GM19240 (cell line): Measurements from ENCODE around the gene C20orf173.
A peak's percentile ranks its signal among the peaks of the same experiment; 100 is the strongest.
"Not testable (repeated sequence)": the region's sequence is repeated elsewhere in the genome, so short reads cannot be mapped to it uniquely, and the experiment has no call there.

Experiments used
- DNase-seq: peaks from one replicate; pipeline ENCODE4 v3.0.0; 2011; ENCODE audit warnings: low spot score; ENCODE audit not compliant: insufficient read length

C20orf173 gene

DNA sequence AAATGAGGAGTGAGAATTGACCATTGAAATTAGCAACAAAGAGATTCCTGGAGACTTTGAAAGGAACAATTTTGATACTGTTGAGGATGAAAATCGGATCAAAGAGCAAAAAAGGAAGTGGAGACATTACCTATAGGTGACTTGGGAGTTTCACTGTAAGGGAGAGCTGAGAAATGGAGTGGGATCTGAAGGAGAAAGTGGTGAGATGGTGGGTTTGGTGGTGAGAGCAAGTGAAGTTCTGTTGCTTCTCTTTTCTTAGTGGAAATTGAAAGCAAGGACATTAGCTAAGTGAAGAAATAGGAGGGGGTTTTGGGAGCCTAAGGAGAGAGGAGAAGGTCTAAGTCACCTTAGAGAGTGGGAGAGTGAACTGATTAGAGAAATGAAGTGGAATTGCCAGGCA lies 16.7 kb upstream of the C20orf173 start:
- DNase-seq = no peak

DNA sequence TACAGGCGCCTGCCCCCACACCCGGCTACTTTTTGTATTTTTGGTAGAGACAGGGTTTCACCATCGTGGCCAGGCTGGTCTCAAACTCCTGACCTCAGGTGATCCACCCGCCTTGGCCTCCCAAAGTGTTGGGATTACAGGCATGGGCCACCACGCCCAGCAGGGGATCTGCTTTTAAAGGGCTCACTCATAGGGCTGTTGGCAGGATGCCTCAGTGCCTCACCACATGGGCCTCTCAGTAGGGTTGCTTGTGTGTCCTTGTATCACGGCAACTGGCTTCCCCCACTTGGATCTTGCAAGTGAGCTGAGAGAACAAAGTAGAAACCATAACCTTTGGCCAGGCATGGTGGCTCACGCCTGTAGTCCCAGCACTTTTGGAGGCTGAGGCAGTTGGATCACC lies 15.5 kb upstream of the C20orf173 start:
- not testable (repeated sequence) for DNase-seq

DNA sequence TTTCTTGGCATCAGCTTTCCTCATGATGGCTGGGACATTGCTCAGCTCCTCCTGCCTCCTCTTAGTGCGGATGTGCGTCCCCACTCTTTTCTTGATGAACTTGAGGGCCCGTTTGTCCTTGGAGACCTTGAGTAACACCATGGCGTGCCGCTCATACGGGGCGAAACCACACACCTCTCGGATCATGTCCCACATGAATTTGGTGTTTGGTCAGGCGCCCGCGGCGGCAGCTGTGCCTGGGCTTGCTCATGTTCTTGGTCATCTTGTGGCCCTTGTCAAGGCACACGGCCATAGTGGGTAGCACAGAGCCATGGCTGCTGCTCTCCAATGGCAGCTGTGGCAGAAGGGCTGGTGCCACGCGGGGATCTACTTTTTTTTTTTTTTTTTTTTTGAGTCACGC lies 15.0 kb upstream of the C20orf173 start:
- DNase-seq = no peak

DNA sequence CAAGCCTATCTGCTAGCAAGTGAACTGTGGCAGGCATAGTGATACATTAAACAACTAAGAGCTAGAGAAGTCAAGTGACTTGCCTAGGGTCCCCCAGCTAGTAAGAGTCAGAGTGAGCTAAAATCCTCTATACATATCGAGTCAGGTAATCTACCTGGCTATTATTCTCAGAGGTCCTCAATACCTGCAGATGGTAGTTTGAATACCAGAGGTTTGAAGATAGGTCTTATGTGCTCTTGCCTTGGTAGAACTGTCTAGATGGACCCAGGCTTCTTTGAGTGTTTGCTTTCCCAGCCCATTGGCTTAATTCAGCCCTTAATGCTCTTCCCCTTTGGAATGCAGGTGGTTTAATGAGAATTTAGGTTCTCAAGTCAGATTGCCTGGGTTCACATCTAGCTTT lies 13.5 kb upstream of the C20orf173 start:
- DNase-seq = no peak

DNA sequence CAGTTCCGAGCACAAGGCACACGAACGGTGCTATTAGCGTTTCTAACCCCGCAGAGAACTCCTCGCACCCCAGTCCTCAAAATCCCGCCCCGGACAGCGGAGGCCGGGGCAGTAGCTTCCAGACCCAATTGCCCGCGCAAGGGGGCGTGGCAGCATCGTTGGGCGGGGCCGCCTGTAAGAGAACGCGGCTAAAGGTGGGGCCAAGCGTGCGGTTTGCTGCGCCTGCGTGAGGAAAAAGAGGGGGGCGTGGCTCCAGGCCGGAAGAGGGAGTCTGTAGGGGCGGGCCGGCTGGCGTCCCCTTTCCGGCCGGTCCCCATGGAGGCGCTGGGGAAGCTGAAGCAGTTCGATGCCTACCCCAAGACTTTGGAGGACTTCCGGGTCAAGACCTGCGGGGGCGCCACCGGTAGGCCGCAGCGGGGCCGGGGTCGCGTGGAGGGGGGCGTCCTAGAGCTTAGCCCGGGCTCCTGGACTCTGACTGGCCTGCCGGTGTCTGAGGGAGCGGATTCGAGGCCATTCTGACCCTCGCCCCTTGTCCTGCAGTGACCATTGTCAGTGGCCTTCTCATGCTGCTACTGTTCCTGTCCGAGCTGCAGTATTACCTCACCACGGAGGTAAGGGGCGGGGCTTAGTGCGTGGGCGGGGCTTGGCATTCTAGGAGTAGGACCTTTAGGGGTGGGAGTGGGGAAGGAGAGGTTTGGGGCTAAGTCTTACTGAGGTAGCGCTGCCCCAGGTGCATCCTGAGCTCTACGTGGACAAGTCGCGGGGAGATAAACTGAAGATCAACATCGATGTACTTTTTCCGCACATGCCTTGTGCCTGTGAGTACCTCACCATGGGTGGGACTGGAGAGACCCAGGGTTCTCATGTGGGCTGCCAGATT lies 12.6 kb upstream of the C20orf173 start, which contains the start of gene ERGIC3:
ERGIC3 (plus strand) TSS at position 296 of the 880 bp plus-strand sequence; CDS start at position 316, 20 bp downstream.
- DNase-seq = peak; percentile 89

DNA sequence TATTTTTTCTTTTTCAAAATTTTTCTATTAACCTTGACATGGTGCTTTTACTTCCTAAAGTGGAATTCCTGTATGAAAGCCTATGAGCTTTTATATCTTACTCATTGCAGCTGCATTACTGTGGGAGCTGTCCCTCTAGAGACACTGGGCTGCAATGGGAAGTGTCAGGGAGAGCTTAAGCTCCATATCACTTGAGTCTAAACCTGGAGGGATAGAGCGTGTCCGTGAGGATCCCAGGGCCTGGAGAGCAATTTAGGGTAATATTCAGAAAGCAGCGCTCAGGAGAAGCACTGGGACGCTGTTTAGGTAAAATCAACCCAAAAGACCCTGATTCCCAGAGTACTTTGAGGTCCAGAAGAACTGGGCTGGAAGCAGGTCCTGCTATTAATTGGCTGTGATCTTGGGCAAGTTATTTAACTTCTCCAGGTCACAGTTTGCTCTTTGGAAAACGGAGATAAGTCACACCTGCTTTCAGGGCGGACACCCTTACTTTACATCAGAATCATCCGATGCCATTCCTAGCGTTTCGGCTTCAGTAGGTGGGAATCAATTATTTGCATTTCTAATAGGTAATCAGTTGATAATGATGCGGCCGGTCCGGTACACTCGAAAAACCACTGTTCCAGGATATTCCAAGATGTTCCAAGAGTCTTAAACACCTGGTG lies 11.8 kb upstream of the C20orf173 start:
- no peak for DNase-seq

DNA sequence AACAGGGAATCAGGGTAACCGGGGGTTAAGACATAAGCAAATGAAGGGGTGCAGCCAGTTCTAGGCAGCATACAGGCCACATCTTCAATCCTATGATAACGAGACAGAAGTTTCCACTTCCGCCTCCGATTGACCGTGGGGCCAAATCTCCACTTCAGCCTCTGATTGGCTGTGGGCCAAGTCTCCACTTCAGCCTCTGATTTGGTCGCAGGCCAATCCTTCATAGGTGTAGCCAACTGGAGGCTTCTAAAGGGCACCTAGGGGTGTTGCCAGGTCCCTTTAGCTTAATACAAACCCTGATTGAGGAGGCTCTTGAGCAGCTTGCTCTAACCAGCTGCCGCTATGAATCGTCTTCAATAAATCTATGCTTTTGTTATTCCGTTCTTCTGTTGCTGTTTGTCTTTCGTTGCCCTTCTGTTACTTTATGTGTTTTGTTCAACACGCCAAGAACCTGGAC lies 10.3 kb upstream of the C20orf173 start:
- DNase-seq = no peak

DNA sequence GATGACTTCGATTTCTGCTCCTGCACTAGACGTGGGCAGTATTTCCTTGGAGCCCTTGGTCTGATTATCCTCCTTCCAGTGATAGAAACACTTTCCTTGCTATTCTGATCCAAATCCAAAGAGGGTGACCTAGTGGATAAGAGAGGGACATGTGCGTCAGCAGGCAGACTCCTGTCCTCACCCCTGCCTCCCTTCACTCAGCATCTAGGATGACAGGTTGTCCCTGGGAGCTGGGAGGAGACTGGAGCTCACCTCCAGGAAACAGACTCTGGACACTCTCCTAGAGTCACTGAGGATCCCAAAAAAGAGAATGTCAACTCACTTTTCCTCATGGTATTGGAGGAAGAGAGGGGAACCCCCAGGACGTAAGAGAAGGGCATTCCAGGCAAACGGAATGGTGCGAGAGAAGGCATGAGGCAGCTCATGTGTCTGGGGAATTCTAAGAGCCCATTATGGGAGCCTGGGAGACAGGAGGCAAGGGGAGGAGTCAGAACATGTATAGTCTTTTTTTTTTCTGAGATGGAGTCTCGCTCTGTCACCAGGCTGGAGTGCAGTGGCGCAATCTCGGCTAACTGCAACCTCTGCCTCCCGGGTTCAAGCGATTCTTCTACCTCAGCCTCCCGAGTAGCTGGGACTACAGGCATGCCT lies 2.2 kb downstream of the C20orf173 start:
- no peak for DNase-seq

DNA sequence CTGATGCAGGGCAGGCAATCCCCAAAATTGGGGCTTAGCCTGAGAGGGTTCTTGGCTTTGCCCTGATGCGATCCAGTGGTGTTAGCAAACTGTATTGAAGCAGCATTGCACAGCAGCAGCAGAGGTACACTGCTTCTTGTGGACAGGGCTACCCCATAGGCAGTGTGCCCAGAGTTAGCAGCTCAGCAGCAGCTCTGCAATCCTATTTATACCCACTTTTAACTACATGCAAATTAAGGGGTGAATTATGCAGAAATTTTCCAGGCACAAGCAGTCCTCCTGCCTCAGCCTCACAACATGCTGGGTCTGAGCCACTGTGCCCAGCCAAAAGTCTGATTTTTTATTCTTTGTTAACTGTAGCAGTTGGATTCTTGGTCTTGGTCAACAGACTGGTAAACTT lies 3.8 kb downstream of the C20orf173 start:
- DNase-seq = no peak

DNA sequence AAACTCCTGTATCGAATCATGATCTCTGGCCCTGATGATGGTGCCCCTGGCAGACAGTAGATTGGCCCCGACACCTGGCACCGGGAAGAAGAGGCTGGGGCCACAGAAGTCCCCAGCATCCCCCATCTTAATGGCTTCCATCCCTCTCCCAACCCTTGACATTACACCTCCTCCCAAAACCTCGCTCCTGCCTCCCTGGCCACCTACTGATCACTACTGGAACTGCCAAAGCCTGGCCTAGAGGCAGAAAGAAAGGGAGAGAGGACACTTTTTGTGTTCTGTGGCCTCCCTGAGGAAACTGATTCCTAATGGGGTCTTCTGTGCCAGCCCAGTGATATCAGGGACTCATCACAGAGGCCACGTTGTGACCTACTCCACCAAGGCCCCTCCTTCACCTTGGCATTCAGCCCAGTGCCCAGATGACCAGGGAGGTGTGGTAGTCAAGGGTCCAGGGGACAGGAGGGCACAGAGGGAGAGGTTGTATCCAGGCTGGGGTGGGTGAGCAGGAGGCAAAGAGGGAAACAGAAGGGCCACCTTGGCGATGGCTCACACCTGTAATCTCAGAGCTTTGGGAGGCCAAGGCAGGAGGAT lies 6.1 kb downstream of the C20orf173 start:
- DNase-seq = peak; percentile 49

DNA sequence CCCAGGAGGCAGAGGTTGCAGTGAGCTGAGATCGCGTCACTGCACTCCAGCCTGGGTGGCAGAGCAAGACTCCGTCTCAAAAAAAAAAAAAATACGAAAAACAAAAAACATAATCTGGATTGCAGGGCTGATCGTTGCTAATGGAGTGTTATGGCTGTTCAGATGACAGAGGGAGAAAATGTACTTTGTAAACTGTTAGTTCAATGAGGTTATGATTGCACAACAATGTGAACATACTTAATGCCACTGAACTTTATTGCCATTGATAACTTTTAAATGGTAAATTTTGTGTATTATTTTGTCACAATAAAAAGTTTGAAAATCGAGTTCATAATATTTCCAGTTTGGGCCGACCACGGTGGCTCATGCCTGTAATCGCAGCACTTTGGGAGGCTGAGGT lies 10.5 kb downstream of the C20orf173 start:
- no peak for DNase-seq

DNA sequence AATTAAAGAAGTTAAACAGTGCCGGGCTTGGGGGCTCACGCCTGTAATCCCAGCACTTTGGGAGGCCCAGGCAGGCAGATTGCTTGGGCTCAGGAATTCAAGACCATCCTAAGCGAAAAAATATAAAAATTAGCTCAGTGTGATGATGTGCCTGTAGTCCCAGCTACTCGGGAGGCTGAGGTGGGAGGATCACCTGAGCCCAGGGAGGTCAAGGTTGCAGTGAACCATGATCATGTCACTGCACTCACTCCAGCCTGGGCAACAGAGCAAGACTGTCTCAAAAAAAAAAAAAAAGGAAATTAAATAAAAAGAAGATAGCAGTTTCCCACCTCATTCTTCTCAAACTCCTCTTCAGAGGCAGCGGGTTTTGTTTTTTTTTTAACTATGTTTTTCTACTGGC lies 11.7 kb downstream of the C20orf173 start:
- DNase-seq = not testable (repeated sequence)

DNA sequence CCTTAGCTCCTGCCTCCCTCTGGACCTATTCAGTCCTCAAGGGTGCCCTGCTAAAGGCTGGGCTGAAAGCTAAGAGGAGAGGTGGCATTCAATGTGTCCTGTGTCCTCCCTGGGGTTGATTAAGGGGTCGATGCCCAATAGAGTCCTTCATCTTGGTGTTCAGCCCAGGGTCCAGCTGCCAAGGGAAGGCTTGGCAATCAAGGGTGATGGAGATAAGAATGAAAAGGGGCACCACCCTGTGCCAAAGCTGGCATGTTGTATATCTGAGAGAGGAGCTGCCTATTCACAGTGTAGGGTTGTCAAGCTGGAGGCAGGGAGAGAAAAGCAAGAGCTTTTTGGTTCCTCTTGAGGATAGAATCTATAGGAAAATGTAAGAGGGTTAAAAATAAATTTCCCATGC lies 12.3 kb downstream of the C20orf173 start:
- DNase-seq = no peak

DNA sequence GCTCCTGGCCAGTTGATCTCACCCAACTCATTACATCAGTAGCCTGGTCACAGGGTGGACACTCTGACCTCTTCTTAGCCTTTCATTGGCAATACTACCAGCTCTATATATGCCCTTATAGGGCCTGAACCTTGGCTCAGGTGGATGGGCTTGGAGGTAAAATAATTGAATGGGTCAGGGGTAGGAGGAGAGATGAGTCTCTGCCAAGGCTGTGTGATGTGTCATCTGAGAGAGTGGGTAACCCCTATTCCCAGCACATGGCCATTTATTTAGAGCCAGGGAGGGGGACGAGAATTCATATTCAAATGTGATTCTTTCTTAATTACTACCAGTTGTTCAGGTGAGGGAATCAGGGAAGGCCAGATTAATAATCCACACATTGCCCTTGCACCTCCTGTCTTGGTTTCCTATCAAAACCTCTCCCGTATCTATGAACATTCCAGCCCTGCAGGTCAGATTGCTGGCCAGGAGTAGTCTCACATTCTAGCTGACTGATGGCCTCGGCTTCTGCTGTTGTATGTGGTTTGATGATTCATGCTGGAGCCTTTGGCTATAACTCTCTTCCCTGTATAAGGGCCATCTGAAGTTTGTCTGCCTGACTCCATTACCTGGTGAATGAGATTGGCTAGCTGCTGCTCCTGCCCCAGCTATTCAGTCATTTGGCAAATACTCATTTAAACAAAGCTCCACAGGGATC lies 13.4 kb downstream of the C20orf173 start:
- no peak for DNase-seq

DNA sequence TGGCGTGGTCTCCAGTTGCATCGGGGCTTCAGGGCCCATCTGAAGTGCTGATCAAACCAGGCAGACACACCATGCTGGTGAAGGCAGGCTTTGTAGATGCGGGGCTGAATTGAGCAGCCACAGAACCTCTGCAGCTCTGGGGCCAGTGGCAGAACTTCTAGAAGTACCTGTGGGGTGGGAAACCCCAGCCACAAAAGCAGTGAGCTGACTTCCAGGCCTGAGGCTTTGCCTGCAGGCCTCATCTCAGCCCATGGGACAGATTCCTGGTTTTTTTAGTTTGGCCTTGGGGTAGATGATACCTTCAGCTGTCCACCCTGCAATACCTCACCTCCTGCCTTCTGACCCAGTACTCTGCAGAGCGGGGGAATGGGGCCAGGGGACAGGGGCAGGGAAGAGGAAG lies 14.1 kb downstream of the C20orf173 start:
- DNase-seq = no peak

DNA sequence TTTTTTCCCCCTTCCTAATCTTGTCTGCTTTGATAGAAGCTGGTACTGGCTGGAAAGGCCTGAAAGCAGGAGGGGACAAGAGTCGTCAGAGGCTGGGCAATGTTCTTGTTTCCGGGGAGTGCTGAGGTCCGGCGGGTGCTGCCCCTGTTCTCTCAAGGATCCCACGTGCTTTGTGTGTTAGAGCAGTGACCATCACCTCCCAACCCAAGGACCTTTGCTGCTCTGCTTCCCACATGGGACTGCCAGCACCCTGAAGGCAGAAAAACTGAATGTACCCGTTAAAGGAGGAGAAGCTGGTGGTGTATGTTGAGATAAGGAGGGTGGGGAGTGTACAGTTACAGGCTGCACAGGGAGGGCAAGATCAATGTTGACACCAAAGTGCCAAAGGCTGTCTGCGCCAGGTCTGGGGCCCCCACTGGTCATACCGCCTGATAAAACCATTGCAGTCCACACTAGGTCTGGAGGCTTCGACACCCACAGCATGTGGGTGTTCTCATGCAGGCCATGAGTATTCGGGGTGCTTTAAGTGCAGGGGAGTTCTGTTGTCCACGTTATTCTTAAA lies 15.0 kb downstream of the C20orf173 start:
- DNase-seq = no peak

DNA sequence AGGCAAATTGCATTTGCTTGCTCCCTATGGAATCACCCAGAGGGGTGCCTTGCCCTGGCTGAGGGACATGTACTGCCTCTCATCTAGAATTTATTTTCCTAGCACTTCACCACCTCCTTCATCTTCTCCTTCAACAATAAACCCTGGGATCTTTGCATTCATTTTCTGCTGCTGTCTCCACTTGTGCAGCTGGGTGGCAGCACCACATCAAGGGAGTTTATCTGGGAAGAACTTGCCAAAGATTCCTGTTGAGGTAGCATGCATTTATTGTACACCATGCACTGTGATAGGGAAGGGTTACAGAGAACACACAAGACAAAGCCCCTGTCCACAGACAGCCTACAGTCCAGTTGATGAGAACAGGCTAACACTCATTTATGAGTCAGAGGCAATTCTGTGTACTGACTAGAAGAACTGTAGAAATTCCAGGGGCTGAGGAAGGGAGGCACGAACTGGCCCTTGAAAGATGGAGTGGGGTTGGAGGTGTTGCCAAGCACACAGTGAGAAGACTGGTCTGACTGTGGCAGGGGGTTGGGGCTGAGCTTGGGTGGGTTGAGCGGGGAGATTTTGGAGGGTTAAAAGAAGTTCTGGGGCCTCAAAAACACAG lies 17.5 kb downstream of the C20orf173 start:
- DNase-seq = no peak

DNA sequence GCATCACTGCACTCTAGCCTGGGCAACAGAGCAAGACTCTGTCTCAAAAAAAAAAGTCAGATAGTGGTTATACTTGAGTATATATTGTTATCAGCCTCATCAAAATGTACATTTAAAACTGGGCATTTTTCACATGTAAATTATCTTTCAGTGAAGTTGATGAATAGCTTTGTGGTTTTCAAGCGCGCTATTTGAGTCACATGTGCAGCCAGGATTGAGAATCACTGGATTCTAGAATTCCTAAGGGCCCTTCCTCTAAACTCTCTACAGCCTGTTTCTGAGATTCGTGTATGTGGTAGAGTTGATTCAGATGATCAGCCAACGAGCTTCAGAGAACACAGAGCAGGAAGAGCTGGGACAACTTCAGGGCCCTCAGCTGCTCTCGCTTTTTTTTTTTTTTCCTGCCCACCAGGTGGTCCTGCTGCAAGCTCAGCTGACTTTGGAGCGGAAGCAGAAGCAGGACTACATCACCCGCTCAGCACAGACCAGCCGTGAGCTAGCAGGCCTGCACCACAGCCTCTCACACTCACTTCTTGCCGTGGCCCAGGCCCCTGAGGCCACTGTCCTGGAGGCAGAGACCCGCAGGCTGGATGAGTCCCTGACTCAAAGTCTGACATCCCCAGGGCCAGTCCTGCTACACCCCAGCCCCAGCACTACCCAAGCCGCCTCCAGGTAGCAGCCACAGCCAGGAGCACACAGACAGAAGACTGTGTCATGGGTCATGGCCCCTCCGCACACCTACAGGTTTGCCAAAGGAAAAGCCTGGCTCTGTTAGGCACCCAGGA lies 18.3 kb downstream of the C20orf173 start:
- no peak for DNase-seq

DNA sequence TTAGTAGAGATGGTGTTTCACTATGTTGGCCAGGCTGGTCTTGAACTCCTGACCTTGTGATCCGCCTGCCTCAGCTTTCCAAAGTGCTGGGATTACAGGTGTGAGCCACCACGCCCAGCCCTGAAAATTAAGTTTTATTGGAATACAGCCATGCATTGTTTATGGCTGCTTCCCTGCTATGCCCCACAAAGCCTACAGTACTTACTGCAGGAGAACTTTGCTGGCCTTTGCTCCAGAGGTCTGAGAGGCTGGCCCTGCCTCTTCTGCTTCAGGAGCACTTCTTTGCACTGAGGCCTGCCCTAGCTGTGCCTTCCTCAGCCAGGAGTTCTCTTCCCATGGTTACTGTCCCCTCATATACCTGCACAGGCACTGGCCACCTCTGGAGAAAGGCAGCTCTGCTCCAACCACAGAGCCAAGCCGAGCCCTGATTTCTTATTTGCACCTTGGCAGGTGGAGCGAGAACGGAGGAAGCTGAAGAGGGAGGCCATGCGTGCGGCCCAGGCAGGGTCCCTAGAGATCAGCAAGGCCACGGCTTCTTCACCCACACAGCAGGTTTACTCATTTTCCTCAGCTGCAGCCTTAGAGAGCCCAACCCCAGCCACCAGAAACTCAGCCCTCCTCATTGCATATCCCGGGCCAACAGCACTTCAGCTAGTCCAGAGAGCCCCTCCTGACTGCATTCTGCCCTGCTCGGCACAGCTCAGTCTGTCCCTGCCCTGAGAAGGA lies 20.8 kb downstream of the C20orf173 start:
- DNase-seq = no peak
